ENCODE results near the gene HOXD12. TPM values are rescaled to one million over a fixed set of nuclear protein-coding genes. Genes with fewer than 3 reads are reported as not detected.

HOXD12 gene
- polyA plus RNA-seq, 1 of the 3 experiments (the other 2 are of a cell fraction) = not detected

DNA sequence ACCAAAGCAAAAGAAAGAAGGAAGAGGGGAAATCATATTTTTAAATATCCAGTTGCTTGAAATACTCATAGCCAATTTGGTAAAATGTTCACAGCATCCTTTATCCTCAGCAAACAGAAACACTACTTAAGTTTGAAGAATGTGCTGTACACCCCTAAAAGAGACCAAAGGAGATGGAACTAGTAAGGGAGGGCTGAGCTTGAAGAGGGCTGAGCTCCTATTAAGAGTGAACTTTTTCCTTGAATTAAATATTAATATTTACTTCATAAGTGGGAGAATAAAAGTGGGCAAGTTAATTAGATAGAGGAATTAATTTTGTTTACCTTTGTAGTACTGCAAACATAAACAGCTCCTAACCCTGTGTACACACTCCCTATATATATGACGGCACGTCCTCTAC is 22.8 kb upstream of the HOXD12 start:
- DNase-seq = no peak
- Histone ChIP-seq H3K9ac (no peak overlapping the region), H3K79me2 (ENCODE audit: insufficient read depth) (no peaks in the 10 kb centered on the region), H3K27ac (ENCODE audit: low read depth in 2 of 2, low read length in 1 of 2) (no peak overlapping the region), H3K27me3 (ENCODE audit: insufficient read depth) (peaks cover 38% of the 10 kb centered on the region), H3K36me3 (replicated peaks in 1 of 2; ENCODE audit: control insufficient read depth in 1 of 2, insufficient read depth in 2 of 2, low read length in 1 of 2) (no peaks in the 10 kb centered on the region), H4K20me1 (ENCODE audit: insufficient read depth) (peaks cover 9% of the 10 kb centered on the region; the same call in 1 of the 2 replicates), H3F3A (replicated peaks; ENCODE audit: insufficient read depth) (peaks cover 3% of the 10 kb centered on the region), H3K9me2 (no peaks in the 10 kb centered on the region), H3K4me2 (no peak overlapping the region), H3K9me3 (no peaks in the 10 kb centered on the region), H3K4me1 (ENCODE audit: control insufficient read depth in 1 of 2, insufficient read depth in 2 of 2, low read depth in 1 of 2, low read length in 1 of 2) (peaks cover 0 to 10% of the 10 kb centered on the region in 2 experiments; a peak in 1 of 4 replicates), H2AFZ (ENCODE audit: low read depth) (no peak overlapping the region), H3K4me3 (ENCODE audit: low read depth in 2 of 2, low read length in 1 of 2) (no peak overlapping the region)
- 81% methylated on average over 2 of the region's 2 CpGs for WGBS (ENCODE audit: low lambda C conversion rate)
- ChIA-PET CTCF (interaction anchor here (0.6 to 1.6 kb wide), 3 partner anchors 386 to 709 kb away, joined by 3 to 4 read pairs (median 3); no protein-coding TSS in a partner anchor), POLR2A (no interaction called here)
- no peak for TF ChIP-seq JUND (IDR thresholded peaks at IDR 0.05)
- no peak for TF ChIP-seq RFX5 (IDR thresholded peaks at IDR 0.05; ENCODE audit: low read length)
- TF ChIP-seq SIN3A (IDR thresholded peaks at IDR 0.05; ENCODE audit: borderline replicate concordance, low read depth, low read length) = no peak

DNA sequence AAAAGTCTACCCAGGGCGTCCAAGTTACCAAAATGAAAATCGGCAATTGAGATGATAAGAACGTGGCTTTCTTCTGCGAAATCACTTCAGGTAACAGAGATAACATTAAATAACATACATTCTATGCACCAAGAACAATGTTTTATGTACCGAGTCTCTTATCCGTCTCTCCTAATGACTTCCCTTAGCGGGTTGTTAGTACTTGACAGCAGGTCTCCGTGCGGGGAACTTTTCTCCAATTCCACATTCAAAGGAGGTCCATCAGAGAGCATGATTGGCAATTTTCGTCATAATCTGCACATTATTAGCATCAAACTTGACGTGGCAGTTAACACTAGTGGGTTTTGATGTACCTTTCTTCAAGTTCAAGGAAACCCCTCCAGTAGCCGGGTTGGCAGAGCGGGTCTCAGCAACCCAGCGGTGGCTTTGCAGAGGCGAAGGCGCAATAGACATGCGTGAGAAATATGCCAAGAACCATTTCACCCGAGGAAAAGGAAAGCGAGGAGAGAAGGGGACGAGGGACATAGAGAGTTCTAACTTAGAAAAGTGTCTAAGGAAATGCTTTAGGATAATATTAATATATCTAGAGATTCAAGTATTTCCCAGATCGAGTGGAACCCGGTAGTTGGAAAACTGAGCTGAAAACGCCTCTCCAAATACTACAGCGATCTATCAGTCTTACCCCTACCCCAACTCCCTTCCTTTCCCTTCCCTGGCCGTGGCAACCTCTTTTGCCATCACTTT is 20.9 kb upstream of the HOXD12 start:
- Histone ChIP-seq H3F3A (replicated peaks; ENCODE audit: insufficient read depth) (peaks cover 3% of the 10 kb centered on the region), H2AFZ (ENCODE audit: low read depth) (no peak overlapping the region), H3K27me3 (ENCODE audit: insufficient read depth) (peaks cover 58% of the 10 kb centered on the region), H3K9me3 (no peaks in the 10 kb centered on the region), H3K9ac (no peak overlapping the region), H3K27ac (ENCODE audit: low read depth in 2 of 2, low read length in 1 of 2) (no peak overlapping the region), H3K9me2 (no peaks in the 10 kb centered on the region), H3K4me2 (peak overlapping the region; percentile 15; the same call in 1 of the 2 replicates), H3K4me3 (ENCODE audit: low read depth in 2 of 2, low read length in 1 of 2) (no peak overlapping the region), H3K4me1 (ENCODE audit: control insufficient read depth in 1 of 2, insufficient read depth in 2 of 2, low read depth in 1 of 2, low read length in 1 of 2) (peaks cover 0 to 21% of the 10 kb centered on the region in 2 experiments; a peak in 1 of 4 replicates), H4K20me1 (ENCODE audit: insufficient read depth) (peaks cover 13% of the 10 kb centered on the region; the same call in 1 of the 2 replicates), H3K79me2 (ENCODE audit: insufficient read depth) (no peaks in the 10 kb centered on the region), H3K36me3 (replicated peaks in 1 of 2; ENCODE audit: control insufficient read depth in 1 of 2, insufficient read depth in 2 of 2, low read length in 1 of 2) (no peaks in the 10 kb centered on the region)
- 47% methylated on average over 25 of the region's 25 CpGs for WGBS (ENCODE audit: low lambda C conversion rate)
- DNase-seq = no peak
- TF ChIP-seq GATA2 (CRISPR knock-in tag; IDR thresholded peaks at IDR 0.05) = no peak
- TF ChIP-seq SMC3 (IDR thresholded peaks at IDR 0.05; ENCODE audit: low read depth, low read length) = no peak
- no peak for TF ChIP-seq EP300 (IDR thresholded peaks at IDR 0.05; ENCODE audit: borderline replicate concordance in 1 of 2, low read depth in 1 of 2, low read length in 1 of 2)
- no peak for TF ChIP-seq GABPA (IDR thresholded peaks at IDR 0.05; ENCODE audit: low read depth)
- TF ChIP-seq MXI1 (IDR thresholded peaks at IDR 0.05; ENCODE audit: low read depth, low read length) = no peak
- TF ChIP-seq RCOR1 (IDR thresholded peaks at IDR 0.05; ENCODE audit: low read length) = no peak
- TF ChIP-seq, protein P1, sequence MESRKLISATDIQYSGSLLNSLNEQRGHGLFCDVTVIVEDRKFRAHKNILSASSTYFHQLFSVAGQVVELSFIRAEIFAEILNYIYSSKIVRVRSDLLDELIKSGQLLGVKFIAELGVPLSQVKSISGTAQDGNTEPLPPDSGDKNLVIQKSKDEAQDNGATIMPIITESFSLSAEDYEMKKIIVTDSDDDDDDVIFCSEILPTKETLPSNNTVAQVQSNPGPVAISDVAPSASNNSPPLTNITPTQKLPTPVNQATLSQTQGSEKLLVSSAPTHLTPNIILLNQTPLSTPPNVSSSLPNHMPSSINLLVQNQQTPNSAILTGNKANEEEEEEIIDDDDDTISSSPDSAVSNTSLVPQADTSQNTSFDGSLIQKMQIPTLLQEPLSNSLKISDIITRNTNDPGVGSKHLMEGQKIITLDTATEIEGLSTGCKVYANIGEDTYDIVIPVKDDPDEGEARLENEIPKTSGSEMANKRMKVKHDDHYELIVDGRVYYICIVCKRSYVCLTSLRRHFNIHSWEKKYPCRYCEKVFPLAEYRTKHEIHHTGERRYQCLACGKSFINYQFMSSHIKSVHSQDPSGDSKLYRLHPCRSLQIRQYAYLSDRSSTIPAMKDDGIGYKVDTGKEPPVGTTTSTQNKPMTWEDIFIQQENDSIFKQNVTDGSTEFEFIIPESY (IDR thresholded peaks at IDR 0.05; ENCODE audit: borderline replicate concordance, low read depth) = no peak
- TF ChIP-seq ELF1 (IDR thresholded peaks at IDR 0.05) = no peak
- ChIA-PET CTCF (interaction anchor here (0.9 to 12.1 kb wide), 34 partner anchors 8 to 877 kb away, joined by 3 to 262 read pairs (median 4); partner anchors contain the start of genes HOXD13 and LNPK), POLR2A (interaction anchor here (0.6 kb wide), 1 partner anchor 43 kb away, joined by 3 read pairs; no protein-coding TSS in a partner anchor)

All from SK-N-SH (cell line).